Measurements from ENCODE around the gene C10orf143. TPM values are rescaled to one million over a fixed set of nuclear protein-coding genes. Genes with fewer than 3 reads are reported as not detected.

C10orf143 gene
- total and polyA plus RNA-seq, 2 of the 8 experiments (the other 6 are each of a cell fraction or from before 2014, with no cell fraction given) = 1.6 to 2.0 TPM

DNA sequence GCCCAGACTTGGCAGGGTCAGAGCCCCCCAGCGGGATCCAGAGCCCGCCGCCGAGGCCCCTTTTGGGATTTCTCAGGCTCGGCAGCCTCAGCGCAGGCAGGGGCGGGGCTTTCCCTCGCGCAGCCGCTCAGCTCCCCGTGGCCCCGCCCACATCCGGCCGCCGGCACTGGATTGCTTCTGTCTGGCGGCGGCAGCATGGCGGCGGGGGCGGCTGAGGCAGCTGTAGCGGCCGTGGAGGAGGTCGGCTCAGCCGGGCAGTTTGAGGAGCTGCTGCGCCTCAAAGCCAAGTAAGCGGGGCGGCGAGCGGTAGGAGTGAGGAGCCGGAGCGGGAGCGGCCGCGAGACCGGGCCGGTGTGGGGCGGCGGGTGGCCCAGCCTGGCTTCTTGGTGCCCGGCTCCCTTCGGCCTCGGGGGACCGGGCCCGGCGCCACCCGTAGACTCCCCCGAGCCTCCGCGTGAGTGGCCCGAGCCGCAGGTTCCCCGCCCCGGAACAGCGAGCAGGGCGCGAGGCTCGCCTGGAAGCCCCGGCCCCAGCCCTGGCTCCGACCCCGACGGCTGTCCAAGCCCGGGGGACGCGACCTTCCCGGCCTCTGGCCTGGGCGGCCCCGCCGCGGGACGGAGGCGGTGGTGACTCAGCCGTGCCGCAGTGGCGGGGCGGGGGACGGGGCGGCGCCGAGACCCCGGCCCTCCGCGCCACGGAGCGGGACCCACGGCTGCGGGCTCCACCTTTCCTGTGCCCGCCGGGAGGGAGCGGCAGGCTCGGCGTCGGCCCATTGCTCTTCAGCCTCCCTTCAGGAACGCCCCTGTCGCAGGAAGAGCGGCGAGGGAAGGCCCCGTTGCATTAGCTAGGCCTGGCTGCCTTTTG is 25.8 kb upstream of the C10orf143 start, which contains the start of gene GLRX3 (continued):
- TF ChIP-seq, protein P1, sequence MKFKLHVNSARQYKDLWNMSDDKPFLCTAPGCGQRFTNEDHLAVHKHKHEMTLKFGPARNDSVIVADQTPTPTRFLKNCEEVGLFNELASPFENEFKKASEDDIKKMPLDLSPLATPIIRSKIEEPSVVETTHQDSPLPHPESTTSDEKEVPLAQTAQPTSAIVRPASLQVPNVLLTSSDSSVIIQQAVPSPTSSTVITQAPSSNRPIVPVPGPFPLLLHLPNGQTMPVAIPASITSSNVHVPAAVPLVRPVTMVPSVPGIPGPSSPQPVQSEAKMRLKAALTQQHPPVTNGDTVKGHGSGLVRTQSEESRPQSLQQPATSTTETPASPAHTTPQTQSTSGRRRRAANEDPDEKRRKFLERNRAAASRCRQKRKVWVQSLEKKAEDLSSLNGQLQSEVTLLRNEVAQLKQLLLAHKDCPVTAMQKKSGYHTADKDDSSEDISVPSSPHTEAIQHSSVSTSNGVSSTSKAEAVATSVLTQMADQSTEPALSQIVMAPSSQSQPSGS (IDR thresholded peaks at IDR 0.05; ENCODE audit: low read length) = no peak
- peak; percentile 76 for TF ChIP-seq TAF7 (optimal IDR thresholded peaks at IDR 0.05; ENCODE audit: borderline replicate concordance, low read depth, low read length)
- TF ChIP-seq, protein P2, sequence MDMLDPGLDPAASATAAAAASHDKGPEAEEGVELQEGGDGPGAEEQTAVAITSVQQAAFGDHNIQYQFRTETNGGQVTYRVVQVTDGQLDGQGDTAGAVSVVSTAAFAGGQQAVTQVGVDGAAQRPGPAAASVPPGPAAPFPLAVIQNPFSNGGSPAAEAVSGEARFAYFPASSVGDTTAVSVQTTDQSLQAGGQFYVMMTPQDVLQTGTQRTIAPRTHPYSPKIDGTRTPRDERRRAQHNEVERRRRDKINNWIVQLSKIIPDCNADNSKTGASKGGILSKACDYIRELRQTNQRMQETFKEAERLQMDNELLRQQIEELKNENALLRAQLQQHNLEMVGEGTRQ (IDR thresholded peaks at IDR 0.05; ENCODE audit: low read length) = no peak

Data from H1 (cell line).